Testis (tissue), 2 donors: ENCODE results near the gene HCK.

ENCODE experiments used
- POLR2A ChIP-seq: fragments of 450-650 bp; IDR thresholded peaks from one replicate; pipeline ENCODE4 v1.6.1; 2017; ENCODE audit warnings: antibody characterized with exemption, mild to moderate bottlenecking, moderate library complexity
- TF ChIP-seq, protein P1 (sequence below), 3 experiments: fragments of 450-650 bp in 2 of 3; fragments of 200-600 bp in 1 of 3; sonication (generic) in 1 of 3; IDR thresholded peaks; one replicate each; pipeline ENCODE4 v1.5.1; 2016 to 2019; ENCODE audit warnings: antibody characterized with exemption in 3 of 3, mild to moderate bottlenecking in 2 of 3, moderate library complexity in 1 of 3

DNA sequence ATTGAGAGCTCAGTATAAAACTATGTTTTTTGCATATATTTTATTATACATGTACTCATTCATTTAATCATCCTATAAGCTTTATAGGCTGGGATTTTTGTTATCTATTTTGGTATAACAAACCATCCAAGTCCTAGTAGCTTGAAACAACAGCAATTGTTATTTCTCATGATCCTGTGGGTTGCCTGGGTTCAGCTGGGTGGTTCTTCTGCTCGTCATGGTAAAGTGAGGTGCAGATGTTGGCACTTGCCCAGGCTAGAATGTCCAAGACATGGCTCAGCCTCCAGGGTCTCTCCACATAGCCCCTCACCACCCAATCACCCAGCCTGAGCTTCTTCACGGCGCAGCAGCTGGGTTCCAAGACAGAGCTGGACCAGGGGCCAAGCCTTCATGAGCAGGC lies 36.7 kb downstream of the HCK start:
- no peak for TF ChIP-seq POLR2A
- TF ChIP-seq, protein P1, sequence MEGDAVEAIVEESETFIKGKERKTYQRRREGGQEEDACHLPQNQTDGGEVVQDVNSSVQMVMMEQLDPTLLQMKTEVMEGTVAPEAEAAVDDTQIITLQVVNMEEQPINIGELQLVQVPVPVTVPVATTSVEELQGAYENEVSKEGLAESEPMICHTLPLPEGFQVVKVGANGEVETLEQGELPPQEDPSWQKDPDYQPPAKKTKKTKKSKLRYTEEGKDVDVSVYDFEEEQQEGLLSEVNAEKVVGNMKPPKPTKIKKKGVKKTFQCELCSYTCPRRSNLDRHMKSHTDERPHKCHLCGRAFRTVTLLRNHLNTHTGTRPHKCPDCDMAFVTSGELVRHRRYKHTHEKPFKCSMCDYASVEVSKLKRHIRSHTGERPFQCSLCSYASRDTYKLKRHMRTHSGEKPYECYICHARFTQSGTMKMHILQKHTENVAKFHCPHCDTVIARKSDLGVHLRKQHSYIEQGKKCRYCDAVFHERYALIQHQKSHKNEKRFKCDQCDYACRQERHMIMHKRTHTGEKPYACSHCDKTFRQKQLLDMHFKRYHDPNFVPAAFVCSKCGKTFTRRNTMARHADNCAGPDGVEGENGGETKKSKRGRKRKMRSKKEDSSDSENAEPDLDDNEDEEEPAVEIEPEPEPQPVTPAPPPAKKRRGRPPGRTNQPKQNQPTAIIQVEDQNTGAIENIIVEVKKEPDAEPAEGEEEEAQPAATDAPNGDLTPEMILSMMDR (IDR thresholded peaks at IDR 0.05): no peak
